ENCODE data around the gene DSTYK.

The DSTYK gene

DNA sequence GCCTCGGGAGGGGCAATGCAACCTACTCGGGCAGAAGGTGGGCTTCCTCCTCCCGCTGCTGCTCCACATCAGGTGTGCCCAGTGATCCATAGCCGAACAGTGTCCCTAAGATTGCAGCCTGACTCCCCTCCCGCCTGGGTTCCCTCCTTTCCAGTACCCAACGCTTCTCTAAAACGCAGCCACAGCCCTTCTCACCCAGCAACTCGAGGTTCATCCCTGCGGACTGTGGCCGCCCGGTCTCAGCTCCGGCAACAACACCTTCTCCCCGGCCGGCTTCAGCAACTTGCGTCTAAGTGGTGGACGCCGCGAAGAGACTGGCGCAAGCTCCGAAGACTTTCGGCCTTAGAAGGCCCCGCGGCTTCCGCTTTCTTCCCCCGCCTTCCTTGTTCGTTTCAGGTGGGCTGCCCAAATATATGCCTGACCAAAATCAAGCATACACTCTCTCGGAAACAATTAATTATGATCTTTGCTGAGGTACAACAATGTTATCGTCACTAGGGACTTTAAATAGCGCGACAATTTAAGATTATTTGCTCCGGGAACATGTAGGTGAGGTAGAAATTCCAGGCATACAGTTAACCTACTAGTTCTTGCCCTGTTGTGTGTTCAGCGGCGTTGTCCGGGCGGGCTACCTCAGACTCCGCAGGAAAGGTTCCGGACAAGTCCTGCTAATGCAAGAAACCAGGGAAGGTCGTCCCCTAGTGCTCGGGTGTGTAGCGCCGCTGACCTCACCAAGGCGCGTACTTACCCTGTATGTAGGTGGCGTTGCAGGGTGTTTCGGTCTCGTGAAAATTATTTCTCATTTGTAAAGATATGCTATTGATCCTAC is 89.6 kb downstream of the DSTYK start, which contains the start of gene RBBP5:
Gene RBBP5 (minus strand): TSS at position 319 of the 829 bp plus-strand sequence. CDS start 105 bp downstream, at position 214.
- DNase-seq, result peak; percentile 97

DNA sequence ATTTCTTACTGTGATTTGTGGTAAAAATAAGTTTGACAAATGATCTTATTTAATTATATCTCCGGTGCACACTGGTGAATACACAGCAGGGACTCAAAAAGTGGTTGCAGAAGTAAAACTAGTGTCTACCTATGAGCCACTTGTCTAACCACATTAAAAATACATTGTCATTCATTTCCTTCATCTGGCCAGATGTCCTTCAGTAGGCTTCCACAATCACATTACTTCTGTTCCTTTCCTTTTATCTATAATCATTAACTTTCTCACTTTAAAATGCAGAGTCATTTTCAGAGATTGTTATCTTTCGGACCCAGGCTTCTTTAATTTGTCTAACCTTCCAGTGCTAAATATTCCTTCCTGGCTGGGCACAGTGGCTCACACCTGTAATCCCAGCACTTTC is 92.8 kb downstream of the DSTYK start:
- no peak for DNase-seq

DNA sequence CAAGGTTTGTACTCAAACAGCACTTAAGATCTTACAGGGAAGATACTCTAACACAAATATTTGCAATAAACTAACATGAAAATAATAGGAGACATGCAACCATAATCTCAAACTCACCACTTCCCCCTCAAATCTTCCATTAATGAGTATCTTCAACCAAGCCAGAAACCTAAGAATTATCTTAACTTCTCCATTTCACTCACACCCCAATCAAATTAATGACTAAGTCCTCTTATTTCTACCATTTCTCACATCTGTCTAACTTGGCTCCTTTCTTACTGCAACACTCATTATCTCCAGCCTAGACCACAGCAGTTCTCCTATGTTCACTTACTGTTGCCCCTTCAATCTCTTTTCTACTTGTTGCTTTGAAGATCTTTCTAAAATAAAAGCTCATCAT is 100.1 kb downstream of the DSTYK start:
- DNase-seq, result peak; percentile 4

DNA sequence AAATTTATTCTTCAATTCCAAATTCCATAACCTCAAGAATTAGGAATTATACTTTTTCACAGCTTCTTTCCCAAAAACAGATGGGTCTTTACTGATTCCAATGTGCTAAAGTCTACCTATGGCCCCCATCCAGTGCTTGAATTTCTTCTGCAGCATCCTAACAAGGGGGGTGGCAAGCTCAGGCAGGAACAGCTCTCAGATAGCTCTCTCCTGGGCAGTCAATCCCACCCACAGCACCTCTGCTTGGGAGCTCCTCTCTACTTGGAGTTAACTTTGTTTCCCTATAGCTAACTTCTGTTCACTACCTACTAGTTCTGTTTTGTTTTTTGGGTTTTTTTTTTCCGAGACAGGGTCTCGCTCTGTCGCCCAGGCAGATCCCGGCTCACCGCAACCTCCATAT is 101.8 kb downstream of the DSTYK start:
- DNase-seq, result no peak

DNA sequence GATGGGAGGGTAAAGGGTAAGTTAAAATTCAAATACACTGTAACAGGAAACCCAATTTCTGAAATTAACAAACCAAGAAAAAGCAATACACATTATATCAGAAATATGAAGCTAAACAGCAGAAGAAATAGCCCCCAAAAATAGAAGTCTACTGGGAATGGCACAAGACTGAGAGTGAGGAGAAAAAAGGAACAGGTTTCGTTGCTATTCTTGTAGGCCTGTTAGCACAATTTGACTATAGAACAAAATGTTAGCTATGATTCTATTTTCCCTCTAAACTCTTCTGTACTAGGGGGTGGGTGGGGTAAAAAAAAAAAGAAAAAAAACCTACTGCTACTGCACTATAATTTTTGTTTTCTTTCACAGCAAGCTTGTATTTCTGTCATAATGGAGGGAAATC is 102.2 kb downstream of the DSTYK start:
- no peak for DNase-seq

DNA sequence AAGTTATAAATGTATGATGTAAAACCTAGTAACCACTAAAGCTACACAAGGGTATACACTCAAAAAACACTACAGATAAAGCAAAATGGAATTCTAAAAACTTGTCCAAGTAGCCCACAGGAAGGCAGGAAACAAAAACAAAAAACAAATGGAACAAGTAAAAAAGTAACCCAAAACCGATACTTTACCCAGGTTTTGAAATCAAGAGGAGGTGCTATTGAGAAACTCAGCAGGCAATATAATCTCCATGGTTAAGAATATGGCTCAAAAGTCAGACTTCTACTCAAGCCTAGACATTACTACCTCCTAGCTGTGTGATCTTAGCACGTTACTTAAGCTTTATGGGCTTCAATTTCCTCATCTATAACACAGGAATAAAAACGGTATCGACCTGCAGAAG is 103.0 kb downstream of the DSTYK start:
- DNase-seq, result no peak

DNA sequence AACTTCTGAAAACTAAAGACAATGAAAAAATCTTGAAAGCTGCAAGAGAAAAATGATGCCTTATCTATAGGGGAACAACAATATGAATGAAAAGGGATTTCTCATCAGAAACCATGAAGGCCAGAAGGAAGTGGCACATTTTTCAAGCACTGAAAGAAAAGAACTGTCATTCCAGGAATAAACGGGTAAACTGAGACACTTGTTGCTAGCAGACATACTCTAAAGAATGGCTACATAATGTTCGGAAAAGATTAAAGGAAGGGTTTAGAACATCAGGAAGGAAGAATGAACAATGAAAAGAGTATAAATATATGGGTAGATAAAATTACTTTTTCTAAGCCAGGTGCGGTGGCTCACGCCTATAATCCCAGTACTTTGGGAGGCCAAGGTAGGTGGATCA is 104.2 kb downstream of the DSTYK start:
- DNase-seq, result no peak

DNA sequence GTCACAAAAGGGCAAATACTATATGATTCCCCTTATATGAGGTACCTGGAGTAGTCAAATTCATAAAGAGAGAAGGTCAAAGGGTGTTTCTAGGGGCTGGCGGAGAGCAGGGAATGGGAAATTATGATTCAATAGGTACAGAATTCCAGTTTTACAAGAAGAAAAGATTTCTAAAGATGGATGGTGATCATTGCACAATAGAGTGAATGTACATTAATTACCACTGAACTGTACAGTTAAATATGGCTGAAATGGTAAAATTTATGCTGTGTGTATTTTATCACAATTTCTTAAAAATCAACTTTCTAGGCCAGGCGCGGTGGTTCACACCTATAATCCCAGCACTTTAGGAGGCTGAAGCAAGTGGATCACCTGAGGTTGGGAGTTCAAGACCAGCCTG is 109.1 kb downstream of the DSTYK start:
- DNase-seq, result no peak

DNA sequence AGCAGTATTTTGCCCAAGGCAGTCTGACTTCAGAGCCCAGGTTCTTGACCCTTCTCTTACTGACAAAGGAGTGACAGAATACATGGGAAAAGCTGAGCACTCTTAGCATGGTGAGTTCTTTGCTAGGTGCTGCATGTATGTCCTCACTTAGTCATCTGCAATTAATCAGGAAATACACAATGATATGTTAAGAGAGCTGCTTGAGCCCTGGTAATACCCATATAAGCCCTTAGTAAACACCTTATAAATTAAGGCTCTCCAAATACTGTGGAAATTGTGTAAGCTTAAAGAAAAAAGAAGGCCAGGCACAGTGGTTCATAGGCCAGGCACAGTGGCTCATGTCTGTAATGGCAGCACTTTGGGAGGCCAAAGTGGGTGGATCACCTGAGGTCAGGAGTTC is 113.3 kb downstream of the DSTYK start:
- DNase-seq, result no peak

DNA sequence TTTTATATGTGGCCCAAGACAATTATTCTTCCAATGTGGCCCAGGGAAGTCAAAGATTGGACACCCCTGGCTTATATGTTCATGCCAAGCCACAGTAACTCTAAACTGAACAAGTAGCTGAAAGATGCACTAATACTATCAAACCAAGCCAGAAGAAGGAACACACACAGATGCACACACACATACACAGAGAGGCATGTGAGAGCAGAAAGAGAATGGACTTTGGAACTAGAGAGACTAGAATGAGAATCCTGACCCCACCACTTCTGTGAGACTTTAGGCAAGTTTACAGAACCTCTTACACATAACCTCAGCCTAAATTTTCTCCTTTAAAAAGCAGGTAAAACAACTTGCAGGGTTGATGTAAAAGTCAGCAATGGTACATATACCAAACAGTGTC is 116.1 kb downstream of the DSTYK start:
- no peak for DNase-seq
